Fibroblast of lung (primary cell): Measurements from ENCODE around the gene HHEX.

Experiments used
- CTCF ChIP-seq, 2 donors: IDR thresholded peaks in 1 of 2; conservative IDR thresholded peaks in 1 of 2; 1 replicate in 1 of 2; 2 replicates in 1 of 2; pipeline ENCODE4 v1.5.1; 2011 to 2012; ENCODE audit warnings: low read length in 2 of 2, control low read depth in 1 of 2, inconsistent platforms in 1 of 2, low read depth in 1 of 2, mild to moderate bottlenecking in 1 of 2
- EZH2 ChIP-seq: IDR thresholded peaks from 2 replicates; pipeline ENCODE4 v1.5.1; 2012; ENCODE audit warnings: low read length, control low read depth, mild to moderate bottlenecking; ENCODE audit errors: missing control alignments

GRCh38 chr10:92740762-92741161 lies 51.0 kb downstream of the HHEX start:
- TF ChIP-seq CTCF (conservative IDR thresholded peaks at IDR 0.05 in 1 of 2, IDR thresholded peaks at IDR 0.05 in 1 of 2; ENCODE audit: low read depth in 1 of 2, low read length in 2 of 2) (no peak), EZH2 (no peak)
